ENCODE measurements around the gene GXYLT2. TPM values are rescaled to one million over a fixed set of nuclear protein-coding genes. Genes with fewer than 3 reads are reported as not detected.

GXYLT2 gene
- total RNA-seq, 1 experiment from 2014 or later, result 6.1 TPM

GRCh38 chr3:72900048-72900447, 12.2 kb downstream of the GXYLT2 start:
- no peak overlapping the region for H3K4me3 ChIP-seq (ENCODE audit: low read depth in 2 of 2, low read length in 2 of 2)
- CTCF ChIA-PET, result no interaction called here
- no peak overlapping the region for H3K27ac ChIP-seq (ENCODE audit: low read length)
- TF ChIP-seq POLR2AphosphoS5 (IDR thresholded peaks at IDR 0.05; ENCODE audit: low read depth, low read length) (no peak), SIN3A (IDR thresholded peaks at IDR 0.05; ENCODE audit: borderline replicate concordance, insufficient read depth, low read depth, low read length) (no peak), CTCF (IDR thresholded peaks at IDR 0.05) (no peak), TCF7L2 (IDR thresholded peaks at IDR 0.05; ENCODE audit: low read depth, low read length) (no peak), REST (IDR thresholded peaks at IDR 0.05; ENCODE audit: insufficient read depth in 1 of 2, low read depth in 2 of 2, low read length in 1 of 2) (no peak)
- no TSS peak for BruUV-seq (replicated peaks)
- H3K9me3 ChIP-seq (ENCODE audit: control insufficient read depth, insufficient read depth, low read depth, low read length), result no peaks in the 10 kb centered on the region
- intact Hi-C loops (cut with micrococcal nuclease; ENCODE audit: unreplicated experiment), result no loop called here
- in situ Hi-C loops (cut with HindIII; ENCODE audit: low pct_unique_long_range_greater_than_20kb, low sequenced_read_pairs), result no loop called here
- POLR2A ChIA-PET, result no interaction called here
- H3K36me3 ChIP-seq (ENCODE audit: control insufficient read depth, insufficient read depth, low read length), result no peaks in the 10 kb centered on the region
- ATAC-seq (no peak), DNase-seq (ENCODE audit: low read depth, low spot score) (no peak)
- no peaks in the 10 kb centered on the region for H3K4me1 ChIP-seq (ENCODE audit: control insufficient read depth, insufficient read depth, low read length)
- H3K27me3 ChIP-seq (ENCODE audit: control insufficient read depth, insufficient read depth, low read length), result no peaks in the 10 kb centered on the region

GRCh38 chr3:72901840-72902239, 14.0 kb downstream of the GXYLT2 start:
- ChIA-PET CTCF (no interaction called here), POLR2A (no interaction called here)
- H3K4me3 ChIP-seq (ENCODE audit: low read depth in 2 of 2, low read length in 2 of 2), result no peak overlapping the region
- no TSS peak for BruUV-seq (replicated peaks)
- TF ChIP-seq CTCF (IDR thresholded peaks at IDR 0.05) (no peak), POLR2AphosphoS5 (IDR thresholded peaks at IDR 0.05; ENCODE audit: low read depth, low read length) (no peak), SIN3A (IDR thresholded peaks at IDR 0.05; ENCODE audit: borderline replicate concordance, insufficient read depth, low read depth, low read length) (no peak), TCF7L2 (IDR thresholded peaks at IDR 0.05; ENCODE audit: low read depth, low read length) (no peak), REST (IDR thresholded peaks at IDR 0.05; ENCODE audit: insufficient read depth in 1 of 2, low read depth in 2 of 2, low read length in 1 of 2) (no peak)
- H3K27ac ChIP-seq (ENCODE audit: low read length), result no peak overlapping the region
- intact Hi-C loops (cut with micrococcal nuclease; ENCODE audit: unreplicated experiment) (no loop called here), in situ Hi-C loops (cut with HindIII; ENCODE audit: low pct_unique_long_range_greater_than_20kb, low sequenced_read_pairs) (no loop called here)
- no peaks in the 10 kb centered on the region for H3K4me1 ChIP-seq (ENCODE audit: control insufficient read depth, insufficient read depth, low read length)
- ATAC-seq, result no peak
- no peaks in the 10 kb centered on the region for H3K27me3 ChIP-seq (ENCODE audit: control insufficient read depth, insufficient read depth, low read length)
- no peaks in the 10 kb centered on the region for H3K9me3 ChIP-seq (ENCODE audit: control insufficient read depth, insufficient read depth, low read depth, low read length)
- H3K36me3 ChIP-seq (ENCODE audit: control insufficient read depth, insufficient read depth, low read length), result no peaks in the 10 kb centered on the region
- DNase-seq (ENCODE audit: low read depth, low spot score), result no peak
